ENCODE data around the gene USP14. TPM values are rescaled to one million over a fixed set of nuclear protein-coding genes. Genes with fewer than 3 reads are reported as not detected.

Gene USP14
- total and polyA plus RNA-seq, 2 donors (not counting 3 experiments of a cell fraction or from before 2014, with no cell fraction given) = 13.2 to 98.4 TPM

DNA sequence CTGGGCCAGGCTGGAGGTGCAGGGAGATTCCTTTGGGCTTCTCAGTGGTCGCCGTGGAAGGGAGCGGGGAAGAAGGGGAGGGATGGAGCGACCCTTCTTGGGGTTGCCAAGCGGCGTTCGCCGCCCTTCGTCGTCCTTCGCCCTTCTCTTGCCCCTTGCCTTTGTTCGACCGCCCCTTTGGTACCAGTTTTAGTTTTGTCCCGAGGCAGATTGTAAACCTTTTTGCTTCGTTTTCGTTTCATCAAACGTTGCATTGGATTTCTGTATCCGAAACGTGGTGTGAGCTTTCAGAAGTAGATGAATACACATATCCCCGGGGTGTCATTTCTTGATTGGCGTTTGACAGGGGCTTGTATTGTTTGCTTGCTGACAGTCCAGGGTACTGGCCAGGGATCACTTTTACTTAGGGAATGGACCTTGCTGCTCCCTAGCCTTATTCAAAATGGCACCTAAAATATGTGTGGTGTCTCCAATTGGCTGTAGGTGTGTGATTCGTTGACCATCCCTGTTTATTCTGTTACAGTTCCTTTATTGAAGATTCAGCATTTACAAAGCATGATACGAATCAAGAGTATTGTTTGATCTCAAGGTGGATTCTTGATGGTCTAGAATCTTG, 788 bp downstream of the USP14 start:
- POLR2A ChIA-PET = no interaction called here
- Histone ChIP-seq H3K36me3 (ENCODE audit: control insufficient read depth in 2 of 2, extremely low read depth in 1 of 2, insufficient read depth in 2 of 2, low read length in 2 of 2) (no peaks in the 10 kb centered on the region), H3K4me2 (ENCODE audit: insufficient read depth, low read length) (peak overlapping the region; percentile 90), H3K9ac (replicated peaks; ENCODE audit: extremely low read depth, insufficient read depth, low read length) (peak overlapping the region; percentile 74), H3K4me3 (replicated peaks in 1 of 3; ENCODE audit: insufficient read depth in 1 of 3, low read depth in 1 of 3, low read length in 3 of 3) (peak overlapping the region; percentile 64 to 100 (median 81)), H4K20me1 (replicated peaks; ENCODE audit: control insufficient read depth, extremely low read depth, insufficient read depth, low read length) (peaks cover 5% of the 10 kb centered on the region), H3K9me3 (replicated peaks; ENCODE audit: control insufficient read depth, insufficient read depth, low read length) (no peaks in the 10 kb centered on the region), H2AFZ (ENCODE audit: low read depth, low read length) (peak overlapping the region; percentile 64), H3K27ac (ENCODE audit: insufficient read depth, low read depth, low read length) (peak overlapping the region; percentile 34), H3K4me1 (ENCODE audit: control insufficient read depth, extremely low read depth, insufficient read depth, low read length) (peaks cover 13% of the 10 kb centered on the region), H3K79me2 (ENCODE audit: control insufficient read depth, insufficient read depth, low read length) (peaks cover 53% of the 10 kb centered on the region), H3K9me1 (replicated peaks; ENCODE audit: control insufficient read depth, extremely low read depth, insufficient read depth, low read length) (no peaks in the 10 kb centered on the region), H3K27me3 (ENCODE audit: control insufficient read depth in 2 of 2, insufficient read depth in 2 of 2, low read length in 2 of 2) (peaks cover 0 to 1% of the 10 kb centered on the region in 2 experiments)
- dilution Hi-C loops (cut with MboI; ENCODE audit: extremely low pct_ligation_motif_present, low sequenced_read_pairs) = no loop called here
- peak; percentile 23 for DNase-seq (ENCODE audit: low read depth, low spot score)
- CTCF ChIA-PET = no interaction called here
- TF ChIP-seq JUN (IDR thresholded peaks at IDR 0.05; ENCODE audit: borderline replicate concordance, insufficient read depth, insufficient read length, low read depth) = no peak
- intact Hi-C loops (cut with micrococcal nuclease) = no loop called here
- FAIRE-seq = no peak
- no TSS peak for BruUV-seq (replicated peaks)

DNA sequence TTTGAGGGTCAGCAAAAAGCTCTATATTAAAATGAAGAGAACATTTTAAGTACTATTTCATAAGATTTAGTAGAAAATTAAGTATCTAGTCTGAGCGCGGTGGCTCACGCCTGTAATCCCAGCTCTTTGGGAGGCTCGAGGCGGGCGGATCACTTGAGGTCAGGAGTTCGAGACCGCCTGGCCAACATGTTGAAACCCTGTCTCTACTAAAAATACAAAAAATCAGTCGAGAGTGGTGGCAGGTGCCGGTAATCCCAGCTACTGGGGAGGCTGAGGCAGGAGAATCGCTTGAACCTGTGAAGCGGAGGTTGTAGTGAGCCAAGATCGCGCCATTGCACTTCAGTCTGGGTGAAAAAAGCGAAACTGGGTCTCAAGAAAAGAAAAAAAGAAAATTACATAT, 1.6 kb downstream of the USP14 start:
- intact Hi-C loops (cut with micrococcal nuclease) = no loop called here

More for the DNA sequence above, 1.6 kb downstream of the USP14 start:
- Histone ChIP-seq H4K20me1 (replicated peaks; ENCODE audit: control insufficient read depth, extremely low read depth, insufficient read depth, low read length) (peaks cover 5% of the 10 kb centered on the region), H2AFZ (ENCODE audit: low read depth, low read length) (no peak overlapping the region), H3K4me3 (replicated peaks in 1 of 3; ENCODE audit: insufficient read depth in 1 of 3, low read depth in 1 of 3, low read length in 3 of 3) (peak overlapping the region in 1 of 3 experiments; percentile 81), H3K79me2 (ENCODE audit: control insufficient read depth, insufficient read depth, low read length) (peaks cover 56% of the 10 kb centered on the region), H3K4me1 (ENCODE audit: control insufficient read depth, extremely low read depth, insufficient read depth, low read length) (peaks cover 13% of the 10 kb centered on the region), H3K36me3 (ENCODE audit: control insufficient read depth in 2 of 2, extremely low read depth in 1 of 2, insufficient read depth in 2 of 2, low read length in 2 of 2) (no peaks in the 10 kb centered on the region), H3K9me3 (replicated peaks; ENCODE audit: control insufficient read depth, insufficient read depth, low read length) (no peaks in the 10 kb centered on the region), H3K27me3 (ENCODE audit: control insufficient read depth in 2 of 2, insufficient read depth in 2 of 2, low read length in 2 of 2) (no peaks in the 10 kb centered on the region), H3K4me2 (ENCODE audit: insufficient read depth, low read length) (peak overlapping the region; percentile 90), H3K9me1 (replicated peaks; ENCODE audit: control insufficient read depth, extremely low read depth, insufficient read depth, low read length) (no peaks in the 10 kb centered on the region), H3K27ac (ENCODE audit: insufficient read depth, low read depth, low read length) (no peak overlapping the region), H3K9ac (replicated peaks; ENCODE audit: extremely low read depth, insufficient read depth, low read length) (no peak overlapping the region)
- no peak for FAIRE-seq
- POLR2A ChIA-PET = no interaction called here
- TF ChIP-seq, protein P1, sequence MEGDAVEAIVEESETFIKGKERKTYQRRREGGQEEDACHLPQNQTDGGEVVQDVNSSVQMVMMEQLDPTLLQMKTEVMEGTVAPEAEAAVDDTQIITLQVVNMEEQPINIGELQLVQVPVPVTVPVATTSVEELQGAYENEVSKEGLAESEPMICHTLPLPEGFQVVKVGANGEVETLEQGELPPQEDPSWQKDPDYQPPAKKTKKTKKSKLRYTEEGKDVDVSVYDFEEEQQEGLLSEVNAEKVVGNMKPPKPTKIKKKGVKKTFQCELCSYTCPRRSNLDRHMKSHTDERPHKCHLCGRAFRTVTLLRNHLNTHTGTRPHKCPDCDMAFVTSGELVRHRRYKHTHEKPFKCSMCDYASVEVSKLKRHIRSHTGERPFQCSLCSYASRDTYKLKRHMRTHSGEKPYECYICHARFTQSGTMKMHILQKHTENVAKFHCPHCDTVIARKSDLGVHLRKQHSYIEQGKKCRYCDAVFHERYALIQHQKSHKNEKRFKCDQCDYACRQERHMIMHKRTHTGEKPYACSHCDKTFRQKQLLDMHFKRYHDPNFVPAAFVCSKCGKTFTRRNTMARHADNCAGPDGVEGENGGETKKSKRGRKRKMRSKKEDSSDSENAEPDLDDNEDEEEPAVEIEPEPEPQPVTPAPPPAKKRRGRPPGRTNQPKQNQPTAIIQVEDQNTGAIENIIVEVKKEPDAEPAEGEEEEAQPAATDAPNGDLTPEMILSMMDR (IDR thresholded peaks at IDR 0.05; ENCODE audit: extremely low read depth in 1 of 2, insufficient read depth in 1 of 2, low read depth in 1 of 2, low read length in 2 of 2) = no peak
- no peak for DNase-seq (ENCODE audit: low read depth, low spot score)
- CTCF ChIA-PET = no interaction called here
- BruUV-seq (replicated peaks) = no TSS peak
- dilution Hi-C loops (cut with MboI; ENCODE audit: extremely low pct_ligation_motif_present, low sequenced_read_pairs) = no loop called here
